ENCODE measurements around the gene SLC7A1. TPM values are rescaled to one million over a fixed set of nuclear protein-coding genes. Genes with fewer than 3 reads are reported as not detected.

SLC7A1 gene
- total RNA-seq, 2 experiments from 2014 or later: 39.5 to 141 TPM

DNA sequence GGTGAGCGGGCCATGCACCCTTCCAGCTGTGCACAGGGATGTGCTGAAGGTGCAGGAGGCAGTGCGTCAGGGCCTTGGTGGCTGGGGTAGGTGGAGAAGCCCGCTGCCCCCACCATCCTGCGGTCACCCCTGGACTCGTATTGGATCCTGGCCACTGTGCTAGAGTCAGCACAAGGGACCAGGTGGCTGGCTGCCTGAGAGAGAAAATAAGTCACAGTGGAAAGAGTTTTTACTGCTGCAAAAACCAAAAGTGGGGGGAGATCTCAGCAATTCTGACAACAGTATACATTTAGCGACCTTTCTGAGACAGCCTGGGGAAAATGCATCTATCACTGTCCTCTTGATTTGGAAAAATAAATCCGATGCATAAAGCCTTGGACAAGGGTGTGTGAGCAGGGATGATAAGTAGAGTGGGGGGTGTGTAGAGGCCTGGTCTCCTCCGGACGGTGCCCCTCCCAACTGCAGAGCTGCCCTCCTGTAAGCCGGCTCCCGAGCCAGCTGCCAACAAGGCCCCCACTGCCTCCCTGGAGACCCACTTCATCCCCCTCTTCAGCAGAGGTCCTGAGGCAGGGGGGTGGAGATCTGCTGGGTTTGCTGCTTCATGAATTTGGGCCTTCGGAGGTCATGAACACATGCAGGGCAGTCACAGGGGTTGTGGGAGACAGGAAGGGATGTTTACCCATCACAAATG, 84.2 kb downstream of the SLC7A1 start:
- H3K36me3 ChIP-seq (ENCODE audit: insufficient read depth, low read length): peaks cover 77% of the 10 kb centered on the region
- H3K9me2 ChIP-seq (ENCODE audit: insufficient read depth, low read length): no peaks in the 10 kb centered on the region
- DNase-seq (ENCODE audit: low spot score): no peak
- CTCF ChIA-PET (ENCODE audit: unreplicated experiment): no interaction called here
- intact Hi-C loops (cut with micrococcal nuclease; ENCODE audit: unreplicated experiment): no loop called here
- no peaks in the 10 kb centered on the region for H4K20me1 ChIP-seq (ENCODE audit: insufficient read depth, low read length)
- POLR2A ChIA-PET: no interaction called here
- H3K4me1 ChIP-seq (ENCODE audit: insufficient read depth, low read length, poor library complexity, severe bottlenecking): no peaks in the 10 kb centered on the region
- H3K27ac ChIP-seq (ENCODE audit: low read depth, low read length, poor library complexity, severe bottlenecking): no peak overlapping the region
- H3K4me3 ChIP-seq (ENCODE audit: low read depth, low read length, poor library complexity, severe bottlenecking): no peak overlapping the region
- no peaks in the 10 kb centered on the region for H3K79me2 ChIP-seq (ENCODE audit: insufficient read depth, low read depth, low read length)
- H3K9me3 ChIP-seq (ENCODE audit: low read length): no peaks in the 10 kb centered on the region
- no peak for TF ChIP-seq EZH2phosphoT487 (IDR thresholded peaks at IDR 0.05; ENCODE audit: borderline replicate concordance, low read depth, low read length)
- no peak for TF ChIP-seq CTCF (conservative IDR thresholded peaks at IDR 0.05; ENCODE audit: low read length)
- no peak overlapping the region for H3K4me2 ChIP-seq (ENCODE audit: low read length)
- no TSS peak for BruUV-seq (replicated peaks)
- H2AFZ ChIP-seq (ENCODE audit: low read length): no peak overlapping the region

- ChIA-PET CTCF (ENCODE audit: unreplicated experiment) (no interaction called here), POLR2A (no interaction called here)
- Histone ChIP-seq H3K4me1 (ENCODE audit: insufficient read depth, low read length, poor library complexity, severe bottlenecking) (no peaks in the 10 kb centered on the region), H4K20me1 (ENCODE audit: insufficient read depth, low read length) (no peaks in the 10 kb centered on the region), H3K4me2 (ENCODE audit: low read length) (no peak overlapping the region), H3K79me2 (ENCODE audit: insufficient read depth, low read depth, low read length) (no peaks in the 10 kb centered on the region), H3K36me3 (ENCODE audit: insufficient read depth, low read length) (peaks cover 71% of the 10 kb centered on the region), H3K9me2 (ENCODE audit: insufficient read depth, low read length) (no peaks in the 10 kb centered on the region), H3K4me3 (ENCODE audit: low read depth, low read length, poor library complexity, severe bottlenecking) (no peak overlapping the region), H3K9me3 (ENCODE audit: low read length) (no peaks in the 10 kb centered on the region), H3K27ac (ENCODE audit: low read depth, low read length, poor library complexity, severe bottlenecking) (no peak overlapping the region), H2AFZ (ENCODE audit: low read length) (no peak overlapping the region)
- no TSS peak for BruUV-seq (replicated peaks)
- DNase-seq (ENCODE audit: low spot score): no peak
- intact Hi-C loops (cut with micrococcal nuclease; ENCODE audit: unreplicated experiment): no loop called here
- TF ChIP-seq EZH2phosphoT487 (IDR thresholded peaks at IDR 0.05; ENCODE audit: borderline replicate concordance, low read depth, low read length) (no peak), CTCF (conservative IDR thresholded peaks at IDR 0.05; ENCODE audit: low read length) (no peak)
These were observed 84.8 kb downstream of the SLC7A1 start for GRCh38 chr13:29510651-29511084.

- H3K9me3 ChIP-seq (ENCODE audit: low read length): no peaks in the 10 kb centered on the region
- H2AFZ ChIP-seq (ENCODE audit: low read length): no peak overlapping the region
- H3K79me2 ChIP-seq (ENCODE audit: insufficient read depth, low read depth, low read length): no peaks in the 10 kb centered on the region
- H3K4me3 ChIP-seq (ENCODE audit: low read depth, low read length, poor library complexity, severe bottlenecking): no peak overlapping the region
- peaks cover 65% of the 10 kb centered on the region for H3K36me3 ChIP-seq (ENCODE audit: insufficient read depth, low read length)
- ChIA-PET CTCF (ENCODE audit: unreplicated experiment) (interaction anchor here (0.6 kb wide), 1 partner anchor 386 kb away, joined by 3 read pairs; no protein-coding TSS in a partner anchor), POLR2A (no interaction called here)
- H4K20me1 ChIP-seq (ENCODE audit: insufficient read depth, low read length): no peaks in the 10 kb centered on the region
- no peaks in the 10 kb centered on the region for H3K4me1 ChIP-seq (ENCODE audit: insufficient read depth, low read length, poor library complexity, severe bottlenecking)
- DNase-seq (ENCODE audit: low spot score): no peak
- intact Hi-C loops (cut with micrococcal nuclease; ENCODE audit: unreplicated experiment): no loop called here
- no peaks in the 10 kb centered on the region for H3K9me2 ChIP-seq (ENCODE audit: insufficient read depth, low read length)
- H3K27ac ChIP-seq (ENCODE audit: low read depth, low read length, poor library complexity, severe bottlenecking): no peak overlapping the region
- no peak for TF ChIP-seq CTCF (conservative IDR thresholded peaks at IDR 0.05; ENCODE audit: low read length)
- TF ChIP-seq EZH2phosphoT487 (IDR thresholded peaks at IDR 0.05; ENCODE audit: borderline replicate concordance, low read depth, low read length): no peak
- BruUV-seq (replicated peaks): TSS peak; percentile 34
- H3K4me2 ChIP-seq (ENCODE audit: low read length): no peak overlapping the region
These were observed 85.4 kb downstream of the SLC7A1 start for GRCh38 chr13:29509999-29510589.
